ENCODE measurements around the gene OR2H1.

The OR2H1 gene

GRCh38 chr6:29483186-29483585 is 26.2 kb downstream of the OR2H1 start:
- no peak for DNase-seq (ENCODE audit: low read depth, low spot score)

- no peak for DNase-seq (ENCODE audit: low read depth, low spot score)
Observed at GRCh38 chr6:29483735-29484134, 26.8 kb downstream of the OR2H1 start.

DNA sequence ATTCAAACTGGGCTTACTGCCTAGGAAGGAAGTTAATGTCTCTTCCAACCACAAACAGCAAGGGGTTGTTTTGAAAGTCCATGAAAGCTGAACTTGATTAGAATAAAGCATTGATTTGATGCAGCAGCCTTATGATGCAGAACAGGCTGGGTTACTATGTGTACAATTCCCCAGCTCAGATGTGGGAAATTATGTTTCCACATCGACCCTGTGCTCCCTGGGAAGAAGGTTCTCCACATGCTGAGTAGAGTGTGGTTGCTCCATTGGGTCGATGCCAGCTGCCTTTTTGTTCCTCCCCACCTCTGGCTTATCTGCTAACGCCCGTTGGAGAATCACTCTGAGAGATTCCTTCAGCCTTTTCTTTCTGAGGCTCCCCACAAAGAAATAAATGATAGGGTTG is 29.6 kb downstream of the OR2H1 start:
- peak; percentile 29 for DNase-seq (ENCODE audit: low read depth, low spot score)

GRCh38 chr6:29487131-29487530 is 30.2 kb downstream of the OR2H1 start:
- no peak for DNase-seq (ENCODE audit: low read depth, low spot score)

DNA sequence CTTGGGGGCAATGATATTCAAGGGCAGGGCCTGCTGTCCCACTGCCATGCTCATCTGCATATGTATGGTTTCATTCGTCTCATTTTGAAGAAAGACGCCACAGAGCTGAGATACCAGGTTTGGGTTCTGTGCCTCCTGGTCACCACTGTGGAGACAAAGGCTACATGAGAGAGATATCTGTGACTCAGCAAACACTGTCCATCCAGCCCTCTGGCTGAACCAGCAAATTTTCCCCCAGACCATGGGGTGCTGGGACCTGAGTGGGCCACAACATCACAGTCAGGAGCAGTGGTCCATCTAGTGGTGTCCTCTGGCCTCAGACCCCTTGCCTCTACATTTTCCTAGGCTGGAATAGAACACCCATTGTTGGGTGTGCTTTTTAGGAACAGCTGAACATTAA is 30.7 kb downstream of the OR2H1 start, which contains the start of gene MAS1L:
Gene MAS1L, minus strand, starts transcription at position 297 of the 400 bp plus-strand sequence. Its CDS starts 54 bp downstream, at position 243.
- DNase-seq (ENCODE audit: low read depth, low spot score) = no peak

GRCh38 chr6:29488874-29489273 is 31.9 kb downstream of the OR2H1 start:
- no peak for DNase-seq (ENCODE audit: low read depth, low spot score)

GRCh38 chr6:29489286-29489685 is 32.3 kb downstream of the OR2H1 start:
- DNase-seq (ENCODE audit: low read depth, low spot score) = no peak

DNA sequence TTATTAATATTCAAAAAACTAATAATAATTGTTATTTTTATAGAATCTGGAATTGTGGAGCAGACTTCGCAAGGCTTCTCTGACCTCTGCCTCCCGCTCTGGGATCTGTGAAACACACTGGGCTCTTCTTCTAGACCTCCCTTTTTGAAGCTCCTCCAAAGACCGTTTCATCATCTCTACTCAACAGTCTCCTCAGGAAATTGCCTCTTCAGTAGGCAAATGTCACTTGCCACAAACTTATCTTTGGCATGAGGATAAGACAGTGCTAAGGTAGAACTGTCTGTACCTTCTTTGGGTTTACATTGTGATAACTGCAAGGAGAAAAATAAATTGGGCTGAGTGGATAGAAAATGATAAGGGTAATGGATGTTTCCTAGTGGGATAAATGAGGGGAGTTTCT is 33.1 kb downstream of the OR2H1 start:
- no peak for DNase-seq (ENCODE audit: low read depth, low spot score)

DNA sequence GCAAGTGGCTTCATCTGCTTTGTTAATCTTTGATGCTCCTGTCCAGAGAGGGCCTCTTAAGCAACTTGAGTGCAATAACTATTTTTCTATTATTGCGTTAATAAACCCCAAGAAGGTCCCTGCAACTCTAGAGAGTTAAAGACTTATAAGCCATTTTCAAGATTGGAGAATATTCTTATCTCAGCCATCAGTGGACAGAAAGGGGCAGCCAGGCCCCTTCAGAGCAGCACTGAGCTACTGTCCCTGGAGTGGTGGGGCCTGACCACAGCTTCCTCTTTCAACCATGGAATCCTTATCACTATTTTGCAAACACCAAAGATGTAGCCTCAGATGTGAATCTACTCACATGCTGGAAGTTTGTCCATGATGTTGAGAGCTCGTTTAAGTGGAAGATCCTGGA is 33.6 kb downstream of the OR2H1 start:
- no peak for DNase-seq (ENCODE audit: low read depth, low spot score)

GRCh38 chr6:29491574-29491973 is 34.6 kb downstream of the OR2H1 start:
- no peak for DNase-seq (ENCODE audit: low read depth, low spot score)

DNA sequence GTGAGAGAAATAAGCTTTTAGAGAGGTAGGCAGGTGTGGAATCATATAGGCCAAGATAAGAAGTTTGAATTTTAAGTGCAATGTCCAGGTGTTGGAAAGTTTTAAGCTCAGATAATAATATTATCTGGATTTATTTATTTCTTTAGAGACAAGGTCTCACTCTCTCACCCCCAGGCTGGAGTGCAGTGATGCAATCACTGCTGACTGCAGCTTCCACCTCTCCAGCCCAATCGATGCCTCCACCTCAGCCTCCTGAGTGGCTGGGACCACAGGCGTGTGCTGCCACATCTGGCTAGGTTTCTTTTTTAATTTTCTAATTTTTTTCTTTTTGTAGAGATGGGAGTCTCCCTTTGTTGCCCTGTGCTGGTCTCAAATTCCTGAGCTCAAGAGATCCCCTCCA is 36.3 kb downstream of the OR2H1 start:
- no peak for DNase-seq (ENCODE audit: low read depth, low spot score)

- DNase-seq (ENCODE audit: low read depth, low spot score) = no peak
Observed at GRCh38 chr6:29494131-29494530, 37.2 kb downstream of the OR2H1 start.

- no peak for DNase-seq (ENCODE audit: low read depth, low spot score)
Observed at GRCh38 chr6:29495571-29495970, 38.6 kb downstream of the OR2H1 start.

DNA sequence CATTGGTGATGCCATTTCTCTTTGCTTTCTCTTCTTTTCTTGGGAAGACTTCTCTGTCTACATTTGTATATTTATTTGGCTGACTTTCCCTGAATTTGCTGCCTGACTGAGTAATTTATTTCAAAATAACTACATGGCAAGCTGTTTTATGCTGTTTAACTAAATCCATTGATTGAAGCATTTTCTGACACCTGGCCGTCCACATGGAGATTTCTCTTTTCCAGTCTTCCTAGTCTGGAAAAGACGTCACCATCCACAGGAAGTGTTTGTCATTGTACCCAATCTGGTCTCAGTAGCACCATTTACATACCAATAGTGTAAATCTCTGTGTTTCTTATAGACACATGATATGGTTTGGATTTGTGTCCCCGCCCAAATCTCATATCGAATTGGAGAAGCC is 40.0 kb downstream of the OR2H1 start:
- DNase-seq (ENCODE audit: low read depth, low spot score) = no peak

DNA sequence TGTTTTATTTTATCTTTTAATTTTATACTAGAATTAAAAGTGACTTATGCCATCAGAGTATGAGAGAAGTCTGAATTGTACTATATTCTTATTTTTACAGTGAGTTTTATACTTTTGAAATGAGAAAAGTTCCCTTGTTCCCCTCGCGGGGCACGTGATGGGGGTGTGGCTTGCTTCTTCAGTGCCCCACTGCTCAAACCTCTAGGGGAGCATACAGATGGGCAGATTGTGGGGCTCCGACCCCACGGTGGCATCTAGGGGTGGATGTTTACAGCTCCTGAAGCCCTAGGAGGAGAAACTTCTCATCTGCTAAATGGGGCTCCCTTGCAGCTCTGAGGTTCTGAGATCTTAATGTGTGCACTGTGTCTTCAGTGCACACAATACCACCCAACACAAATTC is 42.7 kb downstream of the OR2H1 start:
- DNase-seq (ENCODE audit: low read depth, low spot score) = no peak

- no peak for DNase-seq (ENCODE audit: low read depth, low spot score)
Observed at GRCh38 chr6:29500594-29500993, 43.6 kb downstream of the OR2H1 start.

GRCh38 chr6:29501106-29501505 is 44.2 kb downstream of the OR2H1 start:
- DNase-seq (ENCODE audit: low read depth, low spot score) = no peak

DNA sequence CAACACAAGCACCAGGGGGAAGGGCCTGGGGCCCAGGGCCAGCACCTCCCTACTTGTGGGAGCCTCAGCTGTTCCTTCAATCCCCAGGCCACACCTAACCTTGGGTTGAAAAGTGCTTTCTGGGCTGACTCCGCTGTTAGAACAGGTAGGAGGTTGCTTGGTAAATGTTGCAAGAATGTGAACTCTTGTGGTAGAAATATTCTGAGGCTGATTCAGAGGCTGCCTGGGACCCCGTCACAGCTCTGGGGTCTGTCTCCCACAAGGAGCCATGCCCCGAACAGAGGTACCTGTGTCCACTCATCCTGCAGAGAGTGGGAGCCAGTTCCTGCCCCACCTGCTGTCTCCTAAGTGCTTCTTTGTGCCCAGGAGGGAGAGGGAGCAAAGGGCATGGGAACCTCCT is 45.2 kb downstream of the OR2H1 start:
- no peak for DNase-seq (ENCODE audit: low read depth, low spot score)

DNA sequence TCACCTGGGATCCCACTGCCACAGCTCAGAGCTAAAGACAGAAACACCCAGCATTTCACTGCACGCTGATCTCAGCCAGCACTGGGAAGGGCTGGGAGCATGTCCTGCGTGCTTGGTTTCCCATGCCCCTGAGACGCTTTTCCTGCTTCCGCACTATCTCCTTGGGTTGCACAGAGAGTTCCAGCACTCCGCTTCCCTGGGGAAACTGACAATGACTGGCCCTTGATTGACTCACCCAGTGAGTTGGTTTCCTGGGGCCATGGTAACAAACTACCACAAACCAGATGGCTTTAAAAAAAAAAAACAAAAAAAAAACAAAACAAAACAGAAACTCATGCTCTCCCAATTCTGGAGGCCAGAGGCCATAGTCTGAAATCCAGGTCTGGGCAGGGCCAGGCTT is 45.6 kb downstream of the OR2H1 start:
- DNase-seq (ENCODE audit: low read depth, low spot score) = peak; percentile 69

- no peak for DNase-seq (ENCODE audit: low read depth, low spot score)
Observed at GRCh38 chr6:29504961-29505360, 48.0 kb downstream of the OR2H1 start.

- DNase-seq (ENCODE audit: low read depth, low spot score) = no peak
Observed at GRCh38 chr6:29505808-29506207, 48.9 kb downstream of the OR2H1 start.

DNA sequence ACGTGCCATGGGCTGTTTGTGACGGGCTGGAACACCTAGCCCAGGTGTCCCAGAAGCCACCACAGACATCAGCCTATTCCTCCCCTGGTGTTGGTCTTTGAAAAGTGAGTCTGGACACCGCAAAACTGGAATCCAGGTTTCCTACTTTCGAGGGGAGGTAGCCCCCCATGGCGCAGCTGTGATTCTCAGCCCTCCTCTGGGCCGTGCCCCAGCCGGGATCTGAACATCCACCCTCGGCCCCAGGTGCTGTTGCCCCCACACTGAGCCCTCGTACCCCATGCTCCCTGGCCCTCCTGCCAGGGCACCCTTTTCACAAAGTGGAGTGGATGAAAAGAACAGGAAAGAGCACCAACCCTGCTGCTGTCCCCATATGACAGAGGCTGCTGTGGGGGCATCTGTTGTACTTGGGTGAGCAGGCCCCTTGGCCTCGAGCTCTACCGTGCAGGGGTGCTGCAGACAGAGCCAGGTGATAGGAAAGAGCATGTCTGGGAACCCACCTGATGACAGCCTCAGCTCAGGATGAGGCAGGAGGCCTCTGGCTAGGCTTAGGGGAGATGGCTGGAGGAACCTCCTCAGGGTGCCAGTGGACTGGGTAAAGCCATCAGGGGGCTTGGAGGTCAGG is 49.6 kb downstream of the OR2H1 start:
- no peak for DNase-seq (ENCODE audit: low read depth, low spot score)

- DNase-seq (ENCODE audit: low read depth, low spot score) = no peak
Observed at GRCh38 chr6:29507319-29507718, 50.4 kb downstream of the OR2H1 start.

GRCh38 chr6:29509239-29509638 is 52.3 kb downstream of the OR2H1 start:
- no peak for DNase-seq (ENCODE audit: low read depth, low spot score)

Data from brain pericyte (primary cell).